ENCODE results near the gene ADO. TPM values are rescaled to one million over a fixed set of nuclear protein-coding genes. Genes with fewer than 3 reads are reported as not detected.

Gene ADO
- total RNA-seq, 2 donors from 2014 or later, result 27.1 to 30.1 TPM

- Histone ChIP-seq H3K27me3 (ENCODE audit: control insufficient read depth, insufficient read depth, low read length, poor library complexity, severe bottlenecking) (no peaks in the 10 kb centered on the region), H3K27ac (ENCODE audit: low read depth, low read length) (no peak overlapping the region), H3K4me3 (ENCODE audit: low read length) (no peak overlapping the region), H3K4me1 (ENCODE audit: control insufficient read depth, insufficient read depth, low read length) (no peaks in the 10 kb centered on the region), H3K36me3 (ENCODE audit: control insufficient read depth, insufficient read depth, low read length) (no peaks in the 10 kb centered on the region), H3K9me3 (ENCODE audit: control insufficient read depth, low read length) (no peaks in the 10 kb centered on the region), H3K9ac (ENCODE audit: extremely low read depth, low read length, poor library complexity, severe bottlenecking) (no peak overlapping the region)
- H3K36me3 Mint-ChIP-seq (ENCODE audit: low read depth), result no peaks in the 10 kb centered on the region
- 89 to 96% methylated on average over 1 to 4 of the region's 5 CpGs for WGBS, 2 experiments (ENCODE audit: insufficient coverage in 1 of 2, insufficient read length in 1 of 2)
- H3K4me1 Mint-ChIP-seq, result peaks cover 9% of the 10 kb centered on the region
- TF ChIP-seq CTCF (conservative IDR thresholded peaks at IDR 0.05), result no peak
- H3K27ac Mint-ChIP-seq, result no peak overlapping the region
- no peak for DNase-seq
- peaks cover 7% of the 10 kb centered on the region for H3K27me3 Mint-ChIP-seq (ENCODE audit: insufficient read depth)
- peaks cover 6% of the 10 kb centered on the region for H3K9me3 Mint-ChIP-seq
- H3K4me3 Mint-ChIP-seq, result no peak overlapping the region
These were observed 12.3 kb upstream of the ADO start for GRCh38 chr10:62792261-62792660.

GRCh38 chr10:62794306-62794705 is 10.2 kb upstream of the ADO start:
- no peak for DNase-seq
- 78% methylated on average over 1 of the region's 1 CpG; no CpG with 5 or more reads in 1 of the 2 experiments for WGBS, 2 experiments (ENCODE audit: insufficient coverage in 1 of 2, insufficient read length in 1 of 2)
- peaks cover 7% of the 10 kb centered on the region for H3K27me3 Mint-ChIP-seq (ENCODE audit: insufficient read depth)
- H3K4me3 Mint-ChIP-seq, result no peak overlapping the region
- no peaks in the 10 kb centered on the region for H3K36me3 Mint-ChIP-seq (ENCODE audit: low read depth)
- no peak for TF ChIP-seq CTCF (conservative IDR thresholded peaks at IDR 0.05)
- no peak overlapping the region for H3K4me3 ChIP-seq (ENCODE audit: low read length)
- H3K4me1 ChIP-seq (ENCODE audit: control insufficient read depth, insufficient read depth, low read length), result no peaks in the 10 kb centered on the region
- no peak overlapping the region for H3K27ac Mint-ChIP-seq
- H3K27ac ChIP-seq (ENCODE audit: low read depth, low read length), result no peak overlapping the region
- H3K9me3 ChIP-seq (ENCODE audit: control insufficient read depth, low read length), result no peaks in the 10 kb centered on the region
- no peaks in the 10 kb centered on the region for H3K27me3 ChIP-seq (ENCODE audit: control insufficient read depth, insufficient read depth, low read length, poor library complexity, severe bottlenecking)
- H3K9me3 Mint-ChIP-seq, result no peaks in the 10 kb centered on the region
- H3K9ac ChIP-seq (ENCODE audit: extremely low read depth, low read length, poor library complexity, severe bottlenecking), result no peak overlapping the region
- H3K4me1 Mint-ChIP-seq, result peaks cover 9% of the 10 kb centered on the region
- H3K36me3 ChIP-seq (ENCODE audit: control insufficient read depth, insufficient read depth, low read length), result no peaks in the 10 kb centered on the region

GRCh38 chr10:62795100-62795499 is 9.4 kb upstream of the ADO start:
- Histone ChIP-seq H3K9me3 (ENCODE audit: control insufficient read depth, low read length) (no peaks in the 10 kb centered on the region), H3K27ac (ENCODE audit: low read depth, low read length) (no peak overlapping the region), H3K27me3 (ENCODE audit: control insufficient read depth, insufficient read depth, low read length, poor library complexity, severe bottlenecking) (no peaks in the 10 kb centered on the region), H3K36me3 (ENCODE audit: control insufficient read depth, insufficient read depth, low read length) (no peaks in the 10 kb centered on the region), H3K9ac (ENCODE audit: extremely low read depth, low read length, poor library complexity, severe bottlenecking) (no peak overlapping the region), H3K4me1 (ENCODE audit: control insufficient read depth, insufficient read depth, low read length) (no peaks in the 10 kb centered on the region), H3K4me3 (ENCODE audit: low read length) (no peak overlapping the region)
- no peaks in the 10 kb centered on the region for H3K36me3 Mint-ChIP-seq (ENCODE audit: low read depth)
- peaks cover 8% of the 10 kb centered on the region for H3K4me1 Mint-ChIP-seq
- no peak overlapping the region for H3K27ac Mint-ChIP-seq
- TF ChIP-seq CTCF (conservative IDR thresholded peaks at IDR 0.05), result no peak
- H3K27me3 Mint-ChIP-seq (ENCODE audit: insufficient read depth), result peaks cover 7% of the 10 kb centered on the region
- DNase-seq, result no peak
- H3K9me3 Mint-ChIP-seq, result no peaks in the 10 kb centered on the region
- no peak overlapping the region for H3K4me3 Mint-ChIP-seq
